Gastroesophageal sphincter (tissue), 3 donors: ENCODE results near the gene STRBP.

Experiments
- EP300 ChIP-seq: sonication (generic); formaldehyde crosslinking; IDR thresholded peaks from one replicate; pipeline ENCODE4 v1.6.1; 2017; ENCODE audit warnings: antibody characterized with exemption, mild to moderate bottlenecking
- POLR2A ChIP-seq, 2 donors: fragments of 450-650 bp; IDR thresholded peaks; one replicate each; pipeline ENCODE4 v1.6.1; 2017; ENCODE audit warnings: antibody characterized with exemption in 2 of 2, mild to moderate bottlenecking in 2 of 2, moderate library complexity in 1 of 2
- POLR2AphosphoS5 ChIP-seq: sonication (generic); formaldehyde crosslinking; IDR thresholded peaks from one replicate; pipeline ENCODE4 v1.6.1; 2017; ENCODE audit warnings: antibody characterized with exemption
- TF ChIP-seq, protein P1 (sequence below), 4 experiments: fragments of 200-600 bp in 2 of 4; fragments of 450-650 bp in 2 of 4; sonication (generic) in 1 of 4; IDR thresholded peaks; one replicate each; pipeline ENCODE4 v1.5.1; 2017 to 2019; ENCODE audit warnings: antibody characterized with exemption in 4 of 4, mild to moderate bottlenecking in 2 of 4, moderate library complexity in 2 of 4

- TF ChIP-seq, protein P1, sequence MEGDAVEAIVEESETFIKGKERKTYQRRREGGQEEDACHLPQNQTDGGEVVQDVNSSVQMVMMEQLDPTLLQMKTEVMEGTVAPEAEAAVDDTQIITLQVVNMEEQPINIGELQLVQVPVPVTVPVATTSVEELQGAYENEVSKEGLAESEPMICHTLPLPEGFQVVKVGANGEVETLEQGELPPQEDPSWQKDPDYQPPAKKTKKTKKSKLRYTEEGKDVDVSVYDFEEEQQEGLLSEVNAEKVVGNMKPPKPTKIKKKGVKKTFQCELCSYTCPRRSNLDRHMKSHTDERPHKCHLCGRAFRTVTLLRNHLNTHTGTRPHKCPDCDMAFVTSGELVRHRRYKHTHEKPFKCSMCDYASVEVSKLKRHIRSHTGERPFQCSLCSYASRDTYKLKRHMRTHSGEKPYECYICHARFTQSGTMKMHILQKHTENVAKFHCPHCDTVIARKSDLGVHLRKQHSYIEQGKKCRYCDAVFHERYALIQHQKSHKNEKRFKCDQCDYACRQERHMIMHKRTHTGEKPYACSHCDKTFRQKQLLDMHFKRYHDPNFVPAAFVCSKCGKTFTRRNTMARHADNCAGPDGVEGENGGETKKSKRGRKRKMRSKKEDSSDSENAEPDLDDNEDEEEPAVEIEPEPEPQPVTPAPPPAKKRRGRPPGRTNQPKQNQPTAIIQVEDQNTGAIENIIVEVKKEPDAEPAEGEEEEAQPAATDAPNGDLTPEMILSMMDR (IDR thresholded peaks at IDR 0.05) = no peak
- TF ChIP-seq EP300 (no peak), POLR2A (IDR thresholded peaks at IDR 0.05) (no peak), POLR2AphosphoS5 (no peak)
Measured at GRCh38 chr9:123217128-123217654, 51.2 kb downstream of the STRBP start.
